Cardiac muscle cell (in vitro differentiated cells and primary cell): ENCODE measurements around the gene CA7. TPM values are rescaled to one million over a fixed set of nuclear protein-coding genes. Genes with fewer than 3 reads are reported as not detected.
"Not testable (repeated sequence)": the region's sequence is repeated elsewhere in the genome, so short reads cannot be mapped to it uniquely, and the experiment has no call there.

Source experiments
- DNase-seq, 2 donors: peaks; one replicate each; pipeline versions ENCODE4 v3.0.0 to v3.0.0-alpha.2; 2010 to 2017; ENCODE audit warnings: low read depth in 1 of 2, low spot score in 1 of 2
- H3K27ac ChIP-seq: fragments of 200-600 bp; sonication (generic); 2 replicates; pipeline ENCODE4 v1.5.1; 2016
- H3K27me3 ChIP-seq: fragments of 200-600 bp; sonication (generic); 2 replicates; pipeline ENCODE4 v1.6.0; 2016; ENCODE audit warnings: control low read depth
- H3K36me3 ChIP-seq: fragments of 200-600 bp; sonication (generic); 2 replicates; pipeline ENCODE4 v1.5.1; 2016; ENCODE audit warnings: control low read depth
- H3K4me1 ChIP-seq: fragments of 200-600 bp; sonication (generic); 2 replicates; pipeline ENCODE4 v1.8.1; 2017; ENCODE audit warnings: low read depth, mild to moderate bottlenecking, mixed run types
- H3K4me3 ChIP-seq: fragments of 200-600 bp; sonication (generic); 2 replicates; pipeline ENCODE4 v1.5.1; 2016; ENCODE audit warnings: mild to moderate bottlenecking
- H3K9me3 ChIP-seq: fragments of 200-600 bp; sonication (generic); 2 replicates; pipeline ENCODE4 v1.5.1; 2017; ENCODE audit warnings: low read depth, mild to moderate bottlenecking, control low read depth
- CTCF ChIP-seq: IDR thresholded peaks from 2 replicates; pipeline ENCODE4 v1.5.1; 2012; ENCODE audit warnings: low read depth, mild to moderate bottlenecking, low read length
- polyA plus RNA-seq: library from polyadenylated mRNA; unstranded; fragments of >200 nt; fragmentation: Nextera tagmentation; extraction: Ambion mirVana; gene quantifications from 2 replicates; pipeline ENCODE4 v1.2.1, GENCODE V29; 2016
- total RNA-seq: library from RNA; depleted of rRNA; stranded (reverse); fragments of >200 nt; gene quantifications from 2 replicates; pipeline ENCODE4 v1.2.3, GENCODE V29; 2016

CA7 gene
- total and polyA plus RNA-seq, 2 experiments from 2014 or later = 0.27 to 1.2 TPM

- Histone ChIP-seq H3K36me3 (no peaks in the 10 kb centered on the region), H3K9me3 (no peaks in the 10 kb centered on the region), H3K27ac (no peak overlapping the region), H3K4me3 (no peak overlapping the region), H3K27me3 (no peaks in the 10 kb centered on the region), H3K4me1 (no peaks in the 10 kb centered on the region)
- DNase-seq = no peak
- no peak for TF ChIP-seq CTCF
Measured at GRCh38 chr16:66863707-66864106, 19.5 kb downstream of the CA7 start.

GRCh38 chr16:66869424-66869823, 25.2 kb downstream of the CA7 start:
- Histone ChIP-seq H3K4me1 (no peaks in the 10 kb centered on the region), H3K27me3 (peaks cover 6% of the 10 kb centered on the region), H3K4me3 (no peak overlapping the region), H3K27ac (no peak overlapping the region), H3K36me3 (no peaks in the 10 kb centered on the region), H3K9me3 (no peaks in the 10 kb centered on the region)
- DNase-seq = no peak
- TF ChIP-seq CTCF = no peak

- H3K27ac ChIP-seq, H3K36me3 ChIP-seq, DNase-seq, H3K27me3 ChIP-seq, H3K9me3 ChIP-seq, H3K4me1 ChIP-seq, H3K4me3 ChIP-seq: not testable (repeated sequence)
Measured at GRCh38 chr16:66871363-66871762, 27.1 kb downstream of the CA7 start.

GRCh38 chr16:66871840-66872239, 27.6 kb downstream of the CA7 start:
- Histone ChIP-seq H3K4me3 (no peak overlapping the region), H3K36me3 (no peaks in the 10 kb centered on the region), H3K9me3 (no peaks in the 10 kb centered on the region), H3K27me3 (peaks cover 6% of the 10 kb centered on the region), H3K27ac (no peak overlapping the region), H3K4me1 (no peaks in the 10 kb centered on the region)
- TF ChIP-seq CTCF = no peak
- DNase-seq = no peak

- no peak for TF ChIP-seq CTCF
- Histone ChIP-seq H3K36me3 (no peaks in the 10 kb centered on the region), H3K27me3 (peaks cover 6% of the 10 kb centered on the region), H3K27ac (no peak overlapping the region), H3K9me3 (no peaks in the 10 kb centered on the region), H3K4me3 (no peak overlapping the region), H3K4me1 (no peaks in the 10 kb centered on the region)
- DNase-seq = no peak
Measured at GRCh38 chr16:66872559-66872942, 28.3 kb downstream of the CA7 start.

- H3K4me3 ChIP-seq = no peak overlapping the region
- H3K27ac ChIP-seq = no peak overlapping the region
- H3K36me3 ChIP-seq = no peaks in the 10 kb centered on the region
- peak; percentile 95 for TF ChIP-seq CTCF
- H3K4me1 ChIP-seq = no peaks in the 10 kb centered on the region
- DNase-seq = peak; percentile 90 to 99
- no peaks in the 10 kb centered on the region for H3K9me3 ChIP-seq
- H3K27me3 ChIP-seq = peaks cover 6% of the 10 kb centered on the region
Measured at GRCh38 chr16:66872943-66873684, 28.9 kb downstream of the CA7 start.
